ENCODE data around the gene EOMES.

GRCh38 chr3:27718459-27718858, 3.7 kb downstream of the EOMES start:
- TF ChIP-seq, protein P1, sequence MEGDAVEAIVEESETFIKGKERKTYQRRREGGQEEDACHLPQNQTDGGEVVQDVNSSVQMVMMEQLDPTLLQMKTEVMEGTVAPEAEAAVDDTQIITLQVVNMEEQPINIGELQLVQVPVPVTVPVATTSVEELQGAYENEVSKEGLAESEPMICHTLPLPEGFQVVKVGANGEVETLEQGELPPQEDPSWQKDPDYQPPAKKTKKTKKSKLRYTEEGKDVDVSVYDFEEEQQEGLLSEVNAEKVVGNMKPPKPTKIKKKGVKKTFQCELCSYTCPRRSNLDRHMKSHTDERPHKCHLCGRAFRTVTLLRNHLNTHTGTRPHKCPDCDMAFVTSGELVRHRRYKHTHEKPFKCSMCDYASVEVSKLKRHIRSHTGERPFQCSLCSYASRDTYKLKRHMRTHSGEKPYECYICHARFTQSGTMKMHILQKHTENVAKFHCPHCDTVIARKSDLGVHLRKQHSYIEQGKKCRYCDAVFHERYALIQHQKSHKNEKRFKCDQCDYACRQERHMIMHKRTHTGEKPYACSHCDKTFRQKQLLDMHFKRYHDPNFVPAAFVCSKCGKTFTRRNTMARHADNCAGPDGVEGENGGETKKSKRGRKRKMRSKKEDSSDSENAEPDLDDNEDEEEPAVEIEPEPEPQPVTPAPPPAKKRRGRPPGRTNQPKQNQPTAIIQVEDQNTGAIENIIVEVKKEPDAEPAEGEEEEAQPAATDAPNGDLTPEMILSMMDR (IDR thresholded peaks at IDR 0.05; ENCODE audit: borderline replicate concordance, extremely low read depth, low read length, poor library complexity, severe bottlenecking): no peak
- TF ChIP-seq EZH2 (IDR thresholded peaks at IDR 0.05; ENCODE audit: borderline replicate concordance, low read depth, low read length, severe bottlenecking): no peak

All from DND-41 (cell line).